ENCODE results near the gene SLIT3. TPM values are rescaled to one million over a fixed set of nuclear protein-coding genes. Genes with fewer than 3 reads are reported as not detected.

SLIT3 gene
- total and polyA plus RNA-seq, 2 donors (not counting 3 experiments of a cell fraction or from before 2014, with no cell fraction given) = 0.90 to 1.0 TPM

DNA sequence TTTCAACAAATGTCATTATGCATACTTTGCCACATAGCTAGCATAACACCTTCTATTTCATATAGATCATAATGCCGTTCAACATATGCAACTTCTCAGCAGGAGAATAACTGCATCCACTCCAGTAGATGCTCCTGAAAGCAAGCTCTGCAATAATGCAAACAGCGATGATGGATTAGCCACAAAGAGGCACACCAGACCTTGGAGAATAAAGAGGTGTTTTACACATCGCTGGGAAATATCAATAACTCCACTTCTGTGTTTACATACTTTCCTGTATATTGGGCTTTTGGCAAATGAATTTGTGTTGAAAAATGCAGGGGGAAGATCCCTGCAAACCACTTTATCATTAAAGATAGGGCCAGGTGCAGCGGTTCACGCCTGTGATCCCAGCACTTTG, 450.3 kb downstream of the SLIT3 start:
- Histone ChIP-seq H3K36me3 (ENCODE audit: control insufficient read depth in 2 of 2, extremely low read depth in 1 of 2, insufficient read depth in 2 of 2, low read length in 2 of 2) (no peaks in the 10 kb centered on the region), H3K79me2 (ENCODE audit: control insufficient read depth, insufficient read depth, low read length) (no peaks in the 10 kb centered on the region), H3K9me3 (replicated peaks; ENCODE audit: control insufficient read depth, insufficient read depth, low read length) (no peaks in the 10 kb centered on the region), H4K20me1 (replicated peaks; ENCODE audit: control insufficient read depth, extremely low read depth, insufficient read depth, low read length) (no peaks in the 10 kb centered on the region), H3K27ac (ENCODE audit: insufficient read depth, low read depth, low read length) (no peak overlapping the region), H3K4me1 (ENCODE audit: control insufficient read depth, extremely low read depth, insufficient read depth, low read length) (no peaks in the 10 kb centered on the region), H2AFZ (ENCODE audit: low read depth, low read length) (no peak overlapping the region), H3K4me3 (replicated peaks in 1 of 3; ENCODE audit: insufficient read depth in 1 of 3, low read depth in 1 of 3, low read length in 3 of 3) (no peak overlapping the region), H3K9me1 (replicated peaks; ENCODE audit: control insufficient read depth, extremely low read depth, insufficient read depth, low read length) (no peaks in the 10 kb centered on the region), H3K9ac (replicated peaks; ENCODE audit: extremely low read depth, insufficient read depth, low read length) (no peak overlapping the region), H3K4me2 (ENCODE audit: insufficient read depth, low read length) (no peak overlapping the region), H3K27me3 (ENCODE audit: control insufficient read depth in 2 of 2, insufficient read depth in 2 of 2, low read length in 2 of 2) (no peaks in the 10 kb centered on the region)
- ChIA-PET CTCF (no interaction called here), POLR2A (no interaction called here)
- dilution Hi-C loops (cut with MboI; ENCODE audit: extremely low pct_ligation_motif_present, low sequenced_read_pairs) = no loop called here
- no TSS peak for BruUV-seq (replicated peaks)
- no peak for TF ChIP-seq JUN (IDR thresholded peaks at IDR 0.05; ENCODE audit: borderline replicate concordance, insufficient read depth, insufficient read length, low read depth)
- TF ChIP-seq, protein P1, sequence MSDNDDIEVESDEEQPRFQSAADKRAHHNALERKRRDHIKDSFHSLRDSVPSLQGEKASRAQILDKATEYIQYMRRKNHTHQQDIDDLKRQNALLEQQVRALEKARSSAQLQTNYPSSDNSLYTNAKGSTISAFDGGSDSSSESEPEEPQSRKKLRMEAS (IDR thresholded peaks at IDR 0.05; ENCODE audit: insufficient read depth, insufficient read length) = no peak
- no peak for TF ChIP-seq POLR2A (IDR thresholded peaks at IDR 0.05; ENCODE audit: low read depth, low read length)
- no peak for TF ChIP-seq GATA2 (IDR thresholded peaks at IDR 0.05; ENCODE audit: insufficient read depth, insufficient read length, low read depth, low read length)
- no peak for TF ChIP-seq EZH2 (IDR thresholded peaks at IDR 0.05; ENCODE audit: borderline replicate concordance, low read depth, low read length, severe bottlenecking)
- TF ChIP-seq MYC (IDR thresholded peaks at IDR 0.05; ENCODE audit: low read depth, low read length) = no peak
- no peak for TF ChIP-seq FOS (IDR thresholded peaks at IDR 0.05; ENCODE audit: borderline replicate concordance, insufficient read depth, low read length)
- no peak for TF ChIP-seq POLR2AphosphoS5 (IDR thresholded peaks at IDR 0.05; ENCODE audit: insufficient read depth, low read depth, low read length)
- no peak for DNase-seq (ENCODE audit: low read depth, low spot score)
- FAIRE-seq = no peak
- intact Hi-C loops (cut with micrococcal nuclease) = no loop called here

DNA sequence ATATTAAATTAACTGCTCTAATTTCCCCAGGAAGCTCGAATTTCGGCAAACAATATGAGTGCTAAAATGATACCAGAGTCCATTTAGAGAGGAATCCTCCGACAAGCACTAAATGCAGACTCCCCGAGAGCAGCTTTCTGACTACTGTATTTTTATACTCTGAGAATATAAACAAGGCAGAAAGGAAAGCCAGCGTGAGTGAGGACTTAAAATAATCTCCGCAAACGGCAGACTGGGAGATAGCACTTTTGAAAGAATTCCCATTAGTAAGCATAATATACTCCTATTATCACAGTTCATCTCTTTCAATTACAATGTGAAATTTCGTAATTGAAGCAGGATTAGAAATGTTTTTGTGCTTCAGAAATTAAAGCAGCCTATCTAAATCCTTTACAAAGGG, 452.4 kb downstream of the SLIT3 start:
- intact Hi-C loops (cut with micrococcal nuclease) (no loop called here), dilution Hi-C loops (cut with MboI; ENCODE audit: extremely low pct_ligation_motif_present, low sequenced_read_pairs) (no loop called here)
- H3K36me3 ChIP-seq (ENCODE audit: control insufficient read depth in 2 of 2, extremely low read depth in 1 of 2, insufficient read depth in 2 of 2, low read length in 2 of 2) = no peaks in the 10 kb centered on the region
- FAIRE-seq = no peak
- H3K9ac ChIP-seq (replicated peaks; ENCODE audit: extremely low read depth, insufficient read depth, low read length) = no peak overlapping the region
- H3K4me3 ChIP-seq (replicated peaks in 1 of 3; ENCODE audit: insufficient read depth in 1 of 3, low read depth in 1 of 3, low read length in 3 of 3) = no peak overlapping the region
- ChIA-PET CTCF (no interaction called here), POLR2A (no interaction called here)
- H4K20me1 ChIP-seq (replicated peaks; ENCODE audit: control insufficient read depth, extremely low read depth, insufficient read depth, low read length) = no peaks in the 10 kb centered on the region
- no peak for DNase-seq (ENCODE audit: low read depth, low spot score)
- H2AFZ ChIP-seq (ENCODE audit: low read depth, low read length) = no peak overlapping the region
- H3K4me1 ChIP-seq (ENCODE audit: control insufficient read depth, extremely low read depth, insufficient read depth, low read length) = no peaks in the 10 kb centered on the region
- TF ChIP-seq JUN (IDR thresholded peaks at IDR 0.05; ENCODE audit: borderline replicate concordance, insufficient read depth, insufficient read length, low read depth) (no peak), POLR2AphosphoS5 (IDR thresholded peaks at IDR 0.05; ENCODE audit: insufficient read depth, low read depth, low read length) (no peak)
- H3K9me3 ChIP-seq (replicated peaks; ENCODE audit: control insufficient read depth, insufficient read depth, low read length) = no peaks in the 10 kb centered on the region
- no TSS peak for BruUV-seq (replicated peaks)
- no peak overlapping the region for H3K27ac ChIP-seq (ENCODE audit: insufficient read depth, low read depth, low read length)
- no peaks in the 10 kb centered on the region for H3K9me1 ChIP-seq (replicated peaks; ENCODE audit: control insufficient read depth, extremely low read depth, insufficient read depth, low read length)
- H3K4me2 ChIP-seq (ENCODE audit: insufficient read depth, low read length) = no peak overlapping the region
- no peaks in the 10 kb centered on the region for H3K27me3 ChIP-seq (ENCODE audit: control insufficient read depth in 2 of 2, insufficient read depth in 2 of 2, low read length in 2 of 2)
- no peaks in the 10 kb centered on the region for H3K79me2 ChIP-seq (ENCODE audit: control insufficient read depth, insufficient read depth, low read length)
